ENCODE results near the gene SLC35E4. TPM values are rescaled to one million over a fixed set of nuclear protein-coding genes. Genes with fewer than 3 reads are reported as not detected.

The SLC35E4 gene
- total and polyA plus RNA-seq, 2 experiments from 2014 or later = 2.6 to 11.3 TPM

DNA sequence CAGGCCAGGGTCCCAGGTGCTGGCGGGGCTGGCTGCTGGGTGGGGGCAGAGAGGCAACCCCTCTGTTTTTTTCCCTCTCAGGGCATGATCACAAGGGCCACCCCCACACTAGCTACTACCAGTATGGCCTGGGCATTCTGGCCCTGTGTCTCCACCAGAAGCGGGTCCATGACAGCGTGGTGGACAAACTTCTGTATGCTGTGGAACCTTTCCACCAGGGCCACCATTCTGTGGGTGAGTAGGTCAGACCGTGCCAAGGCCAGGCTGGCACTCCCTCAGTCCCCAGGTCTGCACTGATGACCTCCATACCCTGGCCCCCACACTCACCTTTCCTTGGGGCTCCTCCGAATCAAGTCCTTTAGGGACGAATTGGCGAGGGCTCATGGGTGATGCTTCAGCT lies 21.3 kb upstream of the SLC35E4 start:
- H3K9me2 ChIP-seq (ENCODE audit: insufficient read depth) = no peaks in the 10 kb centered on the region
- 0 out of 2 replicates have a peak, but pooled peaks cover 2% of the 10 kb centered on the region for H3K4me1 ChIP-seq (ENCODE audit: insufficient read depth)
- H3K9me3 Mint-ChIP-seq = no peaks in the 10 kb centered on the region
- no peak overlapping the region for H2AFZ ChIP-seq
- no peaks in the 10 kb centered on the region for H3K27me3 ChIP-seq (ENCODE audit: insufficient read depth)
- H3K4me2 ChIP-seq = no peak overlapping the region
- peaks cover 3% of the 10 kb centered on the region for H3K27me3 Mint-ChIP-seq (ENCODE audit: insufficient read depth, low read depth, poor library complexity)
- H3K4me3 ChIP-seq = no peak overlapping the region
- peaks cover 8% of the 10 kb centered on the region for H3K36me3 ChIP-seq (ENCODE audit: insufficient read depth)
- no peak overlapping the region for H3K27ac Mint-ChIP-seq
- H3K27ac ChIP-seq (ENCODE audit: low read depth) = no peak overlapping the region
- peaks cover 3% of the 10 kb centered on the region for H3K4me1 Mint-ChIP-seq
- H3K4me3 Mint-ChIP-seq = no peak overlapping the region
- ATAC-seq (no peak), DNase-seq (ENCODE audit: low spot score) (no peak)
- TF ChIP-seq EZH2 (IDR thresholded peaks at IDR 0.05; ENCODE audit: low read depth, unreplicated experiment) = no peak
- TF ChIP-seq, protein P1, sequence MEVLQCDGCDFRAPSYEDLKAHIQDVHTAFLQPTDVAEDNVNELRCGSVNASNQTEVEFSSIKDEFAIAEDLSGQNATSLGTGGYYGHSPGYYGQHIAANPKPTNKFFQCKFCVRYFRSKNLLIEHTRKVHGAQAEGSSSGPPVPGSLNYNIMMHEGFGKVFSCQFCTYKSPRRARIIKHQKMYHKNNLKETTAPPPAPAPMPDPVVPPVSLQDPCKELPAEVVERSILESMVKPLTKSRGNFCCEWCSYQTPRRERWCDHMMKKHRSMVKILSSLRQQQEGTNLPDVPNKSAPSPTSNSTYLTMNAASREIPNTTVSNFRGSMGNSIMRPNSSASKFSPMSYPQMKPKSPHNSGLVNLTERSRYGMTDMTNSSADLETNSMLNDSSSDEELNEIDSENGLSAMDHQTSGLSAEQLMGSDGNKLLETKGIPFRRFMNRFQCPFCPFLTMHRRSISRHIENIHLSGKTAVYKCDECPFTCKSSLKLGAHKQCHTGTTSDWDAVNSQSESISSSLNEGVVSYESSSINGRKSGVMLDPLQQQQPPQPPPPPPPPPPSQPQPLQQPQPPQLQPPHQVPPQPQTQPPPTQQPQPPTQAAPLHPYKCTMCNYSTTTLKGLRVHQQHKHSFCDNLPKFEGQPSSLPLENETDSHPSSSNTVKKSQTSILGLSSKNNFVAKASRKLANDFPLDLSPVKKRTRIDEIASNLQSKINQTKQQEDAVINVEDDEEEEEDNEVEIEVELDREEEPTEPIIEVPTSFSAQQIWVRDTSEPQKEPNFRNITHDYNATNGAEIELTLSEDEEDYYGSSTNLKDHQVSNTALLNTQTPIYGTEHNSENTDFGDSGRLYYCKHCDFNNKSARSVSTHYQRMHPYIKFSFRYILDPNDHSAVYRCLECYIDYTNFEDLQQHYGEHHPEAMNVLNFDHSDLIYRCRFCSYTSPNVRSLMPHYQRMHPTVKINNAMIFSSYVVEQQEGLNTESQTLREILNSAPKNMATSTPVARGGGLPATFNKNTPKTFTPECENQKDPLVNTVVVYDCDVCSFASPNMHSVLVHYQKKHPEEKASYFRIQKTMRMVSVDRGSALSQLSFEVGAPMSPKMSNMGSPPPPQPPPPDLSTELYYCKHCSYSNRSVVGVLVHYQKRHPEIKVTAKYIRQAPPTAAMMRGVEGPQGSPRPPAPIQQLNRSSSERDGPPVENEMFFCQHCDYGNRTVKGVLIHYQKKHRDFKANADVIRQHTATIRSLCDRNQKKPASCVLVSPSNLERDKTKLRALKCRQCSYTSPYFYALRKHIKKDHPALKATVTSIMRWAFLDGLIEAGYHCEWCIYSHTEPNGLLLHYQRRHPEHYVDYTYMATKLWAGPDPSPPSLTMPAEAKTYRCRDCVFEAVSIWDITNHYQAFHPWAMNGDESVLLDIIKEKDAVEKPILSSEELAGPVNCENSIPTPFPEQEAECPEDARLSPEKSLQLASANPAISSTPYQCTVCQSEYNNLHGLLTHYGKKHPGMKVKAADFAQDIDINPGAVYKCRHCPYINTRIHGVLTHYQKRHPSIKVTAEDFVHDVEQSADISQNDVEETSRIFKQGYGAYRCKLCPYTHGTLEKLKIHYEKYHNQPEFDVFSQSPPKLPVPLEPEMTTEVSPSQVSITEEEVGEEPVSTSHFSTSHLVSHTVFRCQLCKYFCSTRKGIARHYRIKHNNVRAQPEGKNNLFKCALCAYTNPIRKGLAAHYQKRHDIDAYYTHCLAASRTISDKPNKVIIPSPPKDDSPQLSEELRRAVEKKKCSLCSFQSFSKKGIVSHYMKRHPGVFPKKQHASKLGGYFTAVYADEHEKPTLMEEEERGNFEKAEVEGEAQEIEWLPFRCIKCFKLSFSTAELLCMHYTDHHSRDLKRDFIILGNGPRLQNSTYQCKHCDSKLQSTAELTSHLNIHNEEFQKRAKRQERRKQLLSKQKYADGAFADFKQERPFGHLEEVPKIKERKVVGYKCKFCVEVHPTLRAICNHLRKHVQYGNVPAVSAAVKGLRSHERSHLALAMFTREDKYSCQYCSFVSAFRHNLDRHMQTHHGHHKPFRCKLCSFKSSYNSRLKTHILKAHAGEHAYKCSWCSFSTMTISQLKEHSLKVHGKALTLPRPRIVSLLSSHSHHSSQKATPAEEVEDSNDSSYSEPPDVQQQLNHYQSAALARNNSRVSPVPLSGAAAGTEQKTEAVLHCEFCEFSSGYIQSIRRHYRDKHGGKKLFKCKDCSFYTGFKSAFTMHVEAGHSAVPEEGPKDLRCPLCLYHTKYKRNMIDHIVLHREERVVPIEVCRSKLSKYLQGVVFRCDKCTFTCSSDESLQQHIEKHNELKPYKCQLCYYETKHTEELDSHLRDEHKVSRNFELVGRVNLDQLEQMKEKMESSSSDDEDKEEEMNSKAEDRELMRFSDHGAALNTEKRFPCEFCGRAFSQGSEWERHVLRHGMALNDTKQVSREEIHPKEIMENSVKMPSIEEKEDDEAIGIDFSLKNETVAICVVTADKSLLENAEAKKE (CRISPR knock-in tag; IDR thresholded peaks at IDR 0.05) = no peak
- TF ChIP-seq ZNF331 (CRISPR knock-in tag; IDR thresholded peaks at IDR 0.05; ENCODE audit: low read depth) = no peak
- no peak for TF ChIP-seq CREB1 (CRISPR knock-in tag; IDR thresholded peaks at IDR 0.05; ENCODE audit: low read depth)
- TF ChIP-seq, protein P2, sequence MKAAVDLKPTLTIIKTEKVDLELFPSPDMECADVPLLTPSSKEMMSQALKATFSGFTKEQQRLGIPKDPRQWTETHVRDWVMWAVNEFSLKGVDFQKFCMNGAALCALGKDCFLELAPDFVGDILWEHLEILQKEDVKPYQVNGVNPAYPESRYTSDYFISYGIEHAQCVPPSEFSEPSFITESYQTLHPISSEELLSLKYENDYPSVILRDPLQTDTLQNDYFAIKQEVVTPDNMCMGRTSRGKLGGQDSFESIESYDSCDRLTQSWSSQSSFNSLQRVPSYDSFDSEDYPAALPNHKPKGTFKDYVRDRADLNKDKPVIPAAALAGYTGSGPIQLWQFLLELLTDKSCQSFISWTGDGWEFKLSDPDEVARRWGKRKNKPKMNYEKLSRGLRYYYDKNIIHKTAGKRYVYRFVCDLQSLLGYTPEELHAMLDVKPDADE (IDR thresholded peaks at IDR 0.05) = no peak
- TF ChIP-seq, protein P3, sequence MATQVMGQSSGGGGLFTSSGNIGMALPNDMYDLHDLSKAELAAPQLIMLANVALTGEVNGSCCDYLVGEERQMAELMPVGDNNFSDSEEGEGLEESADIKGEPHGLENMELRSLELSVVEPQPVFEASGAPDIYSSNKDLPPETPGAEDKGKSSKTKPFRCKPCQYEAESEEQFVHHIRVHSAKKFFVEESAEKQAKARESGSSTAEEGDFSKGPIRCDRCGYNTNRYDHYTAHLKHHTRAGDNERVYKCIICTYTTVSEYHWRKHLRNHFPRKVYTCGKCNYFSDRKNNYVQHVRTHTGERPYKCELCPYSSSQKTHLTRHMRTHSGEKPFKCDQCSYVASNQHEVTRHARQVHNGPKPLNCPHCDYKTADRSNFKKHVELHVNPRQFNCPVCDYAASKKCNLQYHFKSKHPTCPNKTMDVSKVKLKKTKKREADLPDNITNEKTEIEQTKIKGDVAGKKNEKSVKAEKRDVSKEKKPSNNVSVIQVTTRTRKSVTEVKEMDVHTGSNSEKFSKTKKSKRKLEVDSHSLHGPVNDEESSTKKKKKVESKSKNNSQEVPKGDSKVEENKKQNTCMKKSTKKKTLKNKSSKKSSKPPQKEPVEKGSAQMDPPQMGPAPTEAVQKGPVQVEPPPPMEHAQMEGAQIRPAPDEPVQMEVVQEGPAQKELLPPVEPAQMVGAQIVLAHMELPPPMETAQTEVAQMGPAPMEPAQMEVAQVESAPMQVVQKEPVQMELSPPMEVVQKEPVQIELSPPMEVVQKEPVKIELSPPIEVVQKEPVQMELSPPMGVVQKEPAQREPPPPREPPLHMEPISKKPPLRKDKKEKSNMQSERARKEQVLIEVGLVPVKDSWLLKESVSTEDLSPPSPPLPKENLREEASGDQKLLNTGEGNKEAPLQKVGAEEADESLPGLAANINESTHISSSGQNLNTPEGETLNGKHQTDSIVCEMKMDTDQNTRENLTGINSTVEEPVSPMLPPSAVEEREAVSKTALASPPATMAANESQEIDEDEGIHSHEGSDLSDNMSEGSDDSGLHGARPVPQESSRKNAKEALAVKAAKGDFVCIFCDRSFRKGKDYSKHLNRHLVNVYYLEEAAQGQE (IDR thresholded peaks at IDR 0.05; ENCODE audit: unreplicated experiment) = no peak
- TF ChIP-seq STAT1 (IDR thresholded peaks at IDR 0.05; ENCODE audit: unreplicated experiment) = no peak
- TF ChIP-seq POLR2AphosphoS5 (IDR thresholded peaks at IDR 0.05; ENCODE audit: low read depth) = no peak
- no peak for TF ChIP-seq NANOG (IDR thresholded peaks at IDR 0.05; ENCODE audit: borderline replicate concordance)
- no peak for TF ChIP-seq EZH2phosphoT487 (IDR thresholded peaks at IDR 0.05; ENCODE audit: unreplicated experiment)
- TF ChIP-seq JUNB (IDR thresholded peaks at IDR 0.05; ENCODE audit: unreplicated experiment) = no peak
- TF ChIP-seq, protein P4, sequence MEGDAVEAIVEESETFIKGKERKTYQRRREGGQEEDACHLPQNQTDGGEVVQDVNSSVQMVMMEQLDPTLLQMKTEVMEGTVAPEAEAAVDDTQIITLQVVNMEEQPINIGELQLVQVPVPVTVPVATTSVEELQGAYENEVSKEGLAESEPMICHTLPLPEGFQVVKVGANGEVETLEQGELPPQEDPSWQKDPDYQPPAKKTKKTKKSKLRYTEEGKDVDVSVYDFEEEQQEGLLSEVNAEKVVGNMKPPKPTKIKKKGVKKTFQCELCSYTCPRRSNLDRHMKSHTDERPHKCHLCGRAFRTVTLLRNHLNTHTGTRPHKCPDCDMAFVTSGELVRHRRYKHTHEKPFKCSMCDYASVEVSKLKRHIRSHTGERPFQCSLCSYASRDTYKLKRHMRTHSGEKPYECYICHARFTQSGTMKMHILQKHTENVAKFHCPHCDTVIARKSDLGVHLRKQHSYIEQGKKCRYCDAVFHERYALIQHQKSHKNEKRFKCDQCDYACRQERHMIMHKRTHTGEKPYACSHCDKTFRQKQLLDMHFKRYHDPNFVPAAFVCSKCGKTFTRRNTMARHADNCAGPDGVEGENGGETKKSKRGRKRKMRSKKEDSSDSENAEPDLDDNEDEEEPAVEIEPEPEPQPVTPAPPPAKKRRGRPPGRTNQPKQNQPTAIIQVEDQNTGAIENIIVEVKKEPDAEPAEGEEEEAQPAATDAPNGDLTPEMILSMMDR (conservative IDR thresholded peaks at IDR 0.05; ENCODE audit: low read depth in 2 of 2) = no peak
- no peak for TF ChIP-seq ZNF114 (CRISPR knock-in tag; IDR thresholded peaks at IDR 0.05)
- 0 out of 2 replicates have a peak, but pooled peaks cover 6% of the 10 kb centered on the region for H4K20me1 ChIP-seq (replicated peaks; ENCODE audit: insufficient read depth)
- no peaks in the 10 kb centered on the region for H3F3A ChIP-seq (replicated peaks; ENCODE audit: low read depth)
- peaks cover 74% of the 10 kb centered on the region for H3K36me3 Mint-ChIP-seq (ENCODE audit: low read depth)
- no peaks in the 10 kb centered on the region for H3K79me2 ChIP-seq (replicated peaks; ENCODE audit: insufficient read depth)
